Measurements from ENCODE around the gene PLXNB1. TPM values are rescaled to one million over a fixed set of nuclear protein-coding genes. Genes with fewer than 3 reads are reported as not detected.
"Not testable (repeated sequence)": the region's sequence is repeated elsewhere in the genome, so short reads cannot be mapped to it uniquely, and the experiment has no call there.

The PLXNB1 gene
- total RNA-seq, 1 donor from 2014 or later: 211 TPM

DNA sequence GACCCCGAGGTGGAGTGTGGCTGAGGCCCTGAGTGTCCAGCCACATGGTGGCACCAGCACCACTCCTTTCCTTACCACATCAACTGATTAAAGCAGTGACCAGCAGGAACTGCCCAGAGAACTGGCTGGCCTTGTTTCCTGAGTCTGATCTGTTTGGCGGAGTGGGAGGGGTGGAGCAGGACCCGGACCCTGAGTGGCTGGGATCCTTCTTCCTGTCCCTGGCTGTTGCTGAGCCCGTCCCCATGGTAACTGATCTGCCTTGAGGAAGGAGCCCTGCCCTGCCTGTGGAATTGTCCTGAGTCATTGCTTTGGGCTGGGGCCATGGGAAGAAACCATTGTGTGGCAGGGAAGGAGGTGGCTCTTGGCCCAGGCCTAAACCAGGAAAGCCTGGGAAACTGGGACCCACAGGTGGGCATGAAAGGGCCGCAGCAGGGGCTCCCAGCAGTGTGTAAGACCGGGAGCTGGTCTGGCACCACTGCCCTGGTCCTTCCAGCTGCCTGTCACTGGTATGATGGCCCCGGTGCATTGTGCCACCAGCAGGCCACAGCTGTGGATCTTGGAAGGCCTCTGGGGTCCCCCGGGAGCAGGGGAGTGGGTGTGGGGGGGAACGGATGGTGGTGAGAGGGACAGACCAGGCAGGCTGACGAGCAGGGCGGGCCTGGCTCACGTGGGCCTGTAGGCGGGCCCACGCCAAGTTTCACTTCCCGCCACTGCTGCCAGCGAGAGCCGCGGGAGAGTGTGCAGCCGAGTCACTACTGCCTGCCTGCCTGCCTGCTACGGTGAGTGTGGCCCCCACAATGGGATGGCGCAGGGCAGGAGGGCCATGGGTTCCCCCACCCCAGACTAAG, 35.9 kb upstream of the PLXNB1 start:
- peaks cover 19% of the 10 kb centered on the region for H3K4me1 Mint-ChIP-seq
- peak overlapping the region; percentile 49 for H3K4me3 Mint-ChIP-seq
- peak overlapping the region; percentile 98 for H3K27ac Mint-ChIP-seq
- peaks cover 17% of the 10 kb centered on the region for H3K36me3 Mint-ChIP-seq
- TF ChIP-seq CTCF (IDR thresholded peaks at IDR 0.05; ENCODE audit: unreplicated experiment): no peak
- peak; percentile 66 to 80 for DNase-seq (ENCODE audit: low spot score in 2 of 2, unreplicated experiment in 2 of 2)
- no peaks in the 10 kb centered on the region for H3K27me3 Mint-ChIP-seq (ENCODE audit: low read depth)
- H3K9me3 Mint-ChIP-seq: no peaks in the 10 kb centered on the region

GRCh38 chr3:48465237-48465530, 35.3 kb upstream of the PLXNB1 start:
- Mint-ChIP-seq H3K9me3 (no peaks in the 10 kb centered on the region), H3K4me1 (peaks cover 19% of the 10 kb centered on the region), H3K27me3 (ENCODE audit: low read depth) (no peaks in the 10 kb centered on the region), H3K36me3 (peaks cover 17% of the 10 kb centered on the region), H3K4me3 (no peak overlapping the region), H3K27ac (peak overlapping the region; percentile 98)
- DNase-seq (ENCODE audit: low spot score in 2 of 2, unreplicated experiment in 2 of 2): no peak
- TF ChIP-seq CTCF (IDR thresholded peaks at IDR 0.05; ENCODE audit: unreplicated experiment): no peak

- no peaks in the 10 kb centered on the region for H3K27me3 Mint-ChIP-seq (ENCODE audit: low read depth)
- no peak for DNase-seq (ENCODE audit: low spot score in 2 of 2, unreplicated experiment in 2 of 2)
- H3K9me3 Mint-ChIP-seq: no peaks in the 10 kb centered on the region
- peak overlapping the region; percentile 98 for H3K27ac Mint-ChIP-seq
- no peak for TF ChIP-seq CTCF (IDR thresholded peaks at IDR 0.05; ENCODE audit: unreplicated experiment)
- no peak overlapping the region for H3K4me3 Mint-ChIP-seq
- peaks cover 16% of the 10 kb centered on the region for H3K4me1 Mint-ChIP-seq
- H3K36me3 Mint-ChIP-seq: peaks cover 15% of the 10 kb centered on the region
Observed at GRCh38 chr3:48464713-48465221, 34.9 kb upstream of the PLXNB1 start.

GRCh38 chr3:48463703-48464102, 33.8 kb upstream of the PLXNB1 start:
- Mint-ChIP-seq H3K9me3 (no peaks in the 10 kb centered on the region), H3K36me3 (peaks cover 8% of the 10 kb centered on the region), H3K27me3 (ENCODE audit: low read depth) (no peaks in the 10 kb centered on the region), H3K4me1 (peaks cover 16% of the 10 kb centered on the region), H3K27ac (no peak overlapping the region), H3K4me3 (no peak overlapping the region)
- TF ChIP-seq CTCF (IDR thresholded peaks at IDR 0.05; ENCODE audit: unreplicated experiment): no peak
- DNase-seq (ENCODE audit: low spot score in 2 of 2, unreplicated experiment in 2 of 2): no peak

DNA sequence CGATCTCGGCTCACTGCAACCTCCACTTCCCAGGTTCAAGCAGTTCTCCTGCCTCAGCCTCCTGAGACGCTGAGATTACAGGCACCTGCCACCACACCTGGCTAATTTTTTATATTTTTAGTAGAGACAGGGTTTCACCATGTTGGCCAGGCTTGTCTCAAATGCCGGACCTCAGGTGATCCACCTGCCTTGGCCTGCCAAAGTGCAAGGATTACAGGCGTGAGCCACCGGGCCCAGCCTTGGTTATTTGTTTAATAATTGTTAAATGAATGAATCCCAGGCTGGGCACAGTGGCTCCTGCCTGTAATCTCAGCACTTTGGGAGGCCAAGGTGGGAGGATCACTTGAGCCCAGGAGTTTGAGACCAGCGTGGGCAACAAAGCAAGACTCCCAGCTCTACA, 31.9 kb upstream of the PLXNB1 start:
- peaks cover 13% of the 10 kb centered on the region for H3K4me1 Mint-ChIP-seq
- H3K9me3 Mint-ChIP-seq; H3K4me3 Mint-ChIP-seq; H3K27me3 Mint-ChIP-seq (ENCODE audit: low read depth); DNase-seq (ENCODE audit: low spot score in 2 of 2, unreplicated experiment in 2 of 2); H3K36me3 Mint-ChIP-seq; H3K27ac Mint-ChIP-seq: not testable (repeated sequence)

- Mint-ChIP-seq H3K27ac (no peak overlapping the region), H3K27me3 (ENCODE audit: low read depth) (no peaks in the 10 kb centered on the region), H3K36me3 (peaks cover 3% of the 10 kb centered on the region), H3K9me3 (no peaks in the 10 kb centered on the region), H3K4me1 (peaks cover 2% of the 10 kb centered on the region), H3K4me3 (no peak overlapping the region)
- DNase-seq (ENCODE audit: low spot score in 2 of 2, unreplicated experiment in 2 of 2): no peak
- TF ChIP-seq CTCF (IDR thresholded peaks at IDR 0.05; ENCODE audit: unreplicated experiment): no peak
Observed at GRCh38 chr3:48460517-48460902, 30.6 kb upstream of the PLXNB1 start.
